Measurements from ENCODE around the gene MAGI2. TPM values are rescaled to one million over a fixed set of nuclear protein-coding genes. Genes with fewer than 3 reads are reported as not detected.

Gene MAGI2
- polyA plus RNA-seq, 3 donors from 2014 or later = not detected

DNA sequence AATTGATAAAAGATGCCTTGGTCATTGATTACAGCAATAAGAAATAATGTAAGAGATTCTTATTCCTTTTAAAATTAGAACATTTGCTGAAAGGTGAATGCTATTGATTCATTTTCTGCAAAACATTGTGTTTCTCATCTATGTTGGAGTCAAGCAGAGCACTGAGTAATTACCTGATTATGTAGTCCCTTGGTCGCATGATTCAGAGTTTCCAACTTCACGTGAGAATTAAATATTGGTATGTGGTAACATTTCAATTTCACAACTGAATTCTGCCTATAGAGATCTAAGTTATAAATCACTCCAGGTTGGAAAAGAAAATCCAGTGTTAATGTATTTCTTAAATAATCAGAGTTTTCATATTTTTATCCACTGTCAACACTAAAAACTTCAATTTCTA, 953.5 kb downstream of the MAGI2 start:
- DNase-seq = no peak
- H3K9me3 Mint-ChIP-seq = peaks cover 0 to 10% (median 4%) of the 10 kb centered on the region in 6 donors
- H3K4me3 Mint-ChIP-seq = no peak overlapping the region
- H3K4me1 Mint-ChIP-seq = no peaks in the 10 kb centered on the region
- H3K27ac Mint-ChIP-seq = no peak overlapping the region
- peaks cover 0 to 1% (median 0%) of the 10 kb centered on the region in 3 donors for H3K27me3 Mint-ChIP-seq (ENCODE audit: low read depth in 3 of 3)
- H3K36me3 Mint-ChIP-seq = no peaks in the 10 kb centered on the region

DNA sequence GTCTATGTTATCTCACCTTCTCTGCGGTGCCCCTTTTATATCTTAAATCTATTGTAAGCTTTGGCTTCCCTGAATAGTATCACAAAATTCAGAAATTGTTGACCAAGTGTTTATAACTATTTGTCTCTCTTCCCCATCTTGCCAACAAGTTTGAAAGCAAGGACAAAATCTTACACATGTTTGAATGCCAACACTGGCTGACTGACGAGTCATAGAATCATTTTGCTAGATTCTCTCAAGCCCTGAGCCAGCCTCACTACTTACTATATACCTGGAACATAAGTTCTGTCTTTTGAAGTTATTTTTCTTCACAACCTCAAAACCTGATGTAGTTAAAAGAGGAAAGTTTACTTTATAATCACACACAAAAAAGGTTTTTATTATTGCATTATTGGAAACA, 954.2 kb downstream of the MAGI2 start:
- Mint-ChIP-seq H3K4me1 (no peaks in the 10 kb centered on the region), H3K27ac (no peak overlapping the region), H3K4me3 (no peak overlapping the region), H3K27me3 (ENCODE audit: low read depth in 3 of 3) (peaks cover 0 to 3% (median 1%) of the 10 kb centered on the region in 3 donors), H3K36me3 (no peaks in the 10 kb centered on the region), H3K9me3 (peaks cover 0 to 10% (median 4%) of the 10 kb centered on the region in 6 donors)
- no peak for DNase-seq

DNA sequence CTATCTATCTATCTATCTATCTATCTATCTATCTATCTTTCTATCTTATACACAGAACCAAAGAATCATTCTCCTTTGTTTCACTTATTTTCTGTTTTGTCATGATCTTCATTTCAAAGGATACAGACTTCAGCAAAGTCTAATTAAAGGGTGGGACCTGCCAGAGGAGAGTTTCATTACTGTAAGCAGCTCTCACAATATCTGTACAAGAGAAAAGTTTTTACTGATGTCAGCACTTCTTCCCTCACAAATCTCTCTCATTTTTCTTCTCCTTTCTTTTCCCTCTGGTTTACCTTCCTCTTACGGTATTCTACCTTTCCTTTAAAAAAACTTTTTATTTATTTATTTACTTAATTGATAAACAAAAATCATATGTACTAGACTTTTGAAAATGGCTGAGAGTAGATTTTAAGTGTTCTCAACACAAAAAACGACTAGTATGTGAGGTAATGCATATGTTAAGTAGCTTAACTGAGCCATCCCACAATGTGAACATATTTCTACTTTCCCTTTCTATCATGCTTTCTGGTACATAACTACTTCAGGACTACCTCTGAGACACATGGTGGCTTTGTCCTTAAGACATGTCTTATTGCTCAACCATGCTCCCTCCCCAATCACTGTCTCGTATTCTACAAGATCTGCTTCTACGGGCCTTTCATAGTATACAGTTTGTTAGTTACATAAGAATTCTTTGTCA, 955.6 kb downstream of the MAGI2 start:
- no peaks in the 10 kb centered on the region for H3K4me1 Mint-ChIP-seq
- DNase-seq = no peak
- peaks cover 0 to 3% (median 1%) of the 10 kb centered on the region in 3 donors for H3K27me3 Mint-ChIP-seq (ENCODE audit: low read depth in 3 of 3)
- peaks cover 0 to 8% (median 2%) of the 10 kb centered on the region in 6 donors for H3K9me3 Mint-ChIP-seq
- no peaks in the 10 kb centered on the region for H3K36me3 Mint-ChIP-seq
- H3K27ac Mint-ChIP-seq = no peak overlapping the region
- no peak overlapping the region for H3K4me3 Mint-ChIP-seq

DNA sequence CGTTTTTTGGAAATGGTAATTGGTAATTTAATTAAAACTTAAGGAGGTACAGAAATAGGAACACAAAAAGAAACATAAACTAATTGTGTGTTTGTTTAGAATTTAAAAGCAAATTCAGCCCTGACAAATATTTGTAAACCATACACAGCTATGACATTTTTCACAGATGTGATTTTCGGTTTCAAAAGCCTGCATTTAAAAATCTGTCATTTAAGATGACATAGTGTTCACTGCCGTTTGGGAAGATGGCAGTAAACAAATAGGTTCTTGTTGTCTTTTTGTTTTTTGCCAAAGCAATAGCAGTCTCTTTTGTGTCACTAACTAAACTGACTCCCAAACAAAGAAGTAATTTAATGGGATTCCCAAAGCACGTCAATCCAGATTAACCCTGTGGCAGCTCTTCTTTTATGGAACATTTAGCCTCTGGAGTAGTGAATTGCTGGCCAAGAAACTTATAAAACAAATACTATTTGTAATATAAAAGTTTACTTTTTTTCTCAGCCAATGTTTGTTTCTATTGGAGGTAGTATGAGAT, 957.3 kb downstream of the MAGI2 start:
- no peak for DNase-seq
- Mint-ChIP-seq H3K4me3 (no peak overlapping the region), H3K4me1 (no peaks in the 10 kb centered on the region)

DNA sequence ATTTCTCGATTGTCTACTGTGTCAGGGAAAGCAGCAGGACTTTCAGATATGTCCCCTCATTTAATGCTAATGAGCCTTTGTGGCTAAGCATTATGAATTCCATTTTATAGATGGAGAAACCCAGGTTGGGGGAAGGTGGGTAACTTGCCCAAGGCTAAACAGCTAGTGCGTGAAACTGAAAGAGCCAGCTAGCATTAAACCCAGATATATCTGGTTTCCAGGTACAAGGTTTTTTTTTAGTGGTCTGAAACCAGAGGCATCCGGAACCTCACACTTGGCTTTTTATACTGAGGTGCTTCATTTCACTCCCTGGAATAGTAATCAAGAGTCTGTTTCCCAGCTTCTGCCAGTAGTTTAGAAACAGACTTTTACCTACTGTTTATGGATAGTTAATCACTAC, 960.1 kb downstream of the MAGI2 start:
- no peak for DNase-seq
- peaks cover 0 to 3% (median 1%) of the 10 kb centered on the region in 3 donors for H3K27me3 Mint-ChIP-seq (ENCODE audit: low read depth in 3 of 3)
- H3K4me3 Mint-ChIP-seq = no peak overlapping the region
- H3K4me1 Mint-ChIP-seq = no peaks in the 10 kb centered on the region
- no peak overlapping the region for H3K27ac Mint-ChIP-seq
- peaks cover 0 to 3% (median under 1%) of the 10 kb centered on the region in 6 donors for H3K9me3 Mint-ChIP-seq
- no peaks in the 10 kb centered on the region for H3K36me3 Mint-ChIP-seq

More for the DNA sequence above, 957.3 kb downstream of the MAGI2 start:
- Mint-ChIP-seq H3K9me3 (peaks cover 0 to 8% (median under 1%) of the 10 kb centered on the region in 6 donors), H3K27ac (no peak overlapping the region), H3K36me3 (no peaks in the 10 kb centered on the region), H3K27me3 (ENCODE audit: low read depth in 3 of 3) (peaks cover 0 to 3% (median 1%) of the 10 kb centered on the region in 3 donors)

DNA sequence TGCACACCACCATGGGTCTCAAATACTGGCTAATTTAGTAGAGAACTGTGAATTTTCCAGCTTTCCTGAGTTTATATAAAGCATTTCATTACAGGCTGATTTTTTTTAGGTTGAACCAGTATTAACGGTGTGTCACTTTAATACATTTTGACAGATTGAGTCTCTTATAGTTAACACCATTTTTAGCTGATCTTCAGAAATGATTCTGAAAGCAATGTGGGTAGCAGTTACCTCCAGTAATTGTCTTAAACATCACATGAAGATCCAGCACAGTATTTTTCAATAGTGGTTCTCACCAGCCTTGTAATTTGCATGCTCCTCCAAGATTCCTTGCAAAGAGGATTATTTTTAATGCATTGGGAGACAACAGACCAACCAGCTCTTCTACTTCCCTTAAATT, 961.3 kb downstream of the MAGI2 start:
- Mint-ChIP-seq H3K4me3 (no peak overlapping the region), H3K36me3 (no peaks in the 10 kb centered on the region), H3K27ac (no peak overlapping the region), H3K4me1 (no peaks in the 10 kb centered on the region), H3K9me3 (no peaks in the 10 kb centered on the region), H3K27me3 (ENCODE audit: low read depth in 3 of 3) (peaks cover 0 to 3% (median 0%) of the 10 kb centered on the region in 3 donors)
- DNase-seq = no peak

DNA sequence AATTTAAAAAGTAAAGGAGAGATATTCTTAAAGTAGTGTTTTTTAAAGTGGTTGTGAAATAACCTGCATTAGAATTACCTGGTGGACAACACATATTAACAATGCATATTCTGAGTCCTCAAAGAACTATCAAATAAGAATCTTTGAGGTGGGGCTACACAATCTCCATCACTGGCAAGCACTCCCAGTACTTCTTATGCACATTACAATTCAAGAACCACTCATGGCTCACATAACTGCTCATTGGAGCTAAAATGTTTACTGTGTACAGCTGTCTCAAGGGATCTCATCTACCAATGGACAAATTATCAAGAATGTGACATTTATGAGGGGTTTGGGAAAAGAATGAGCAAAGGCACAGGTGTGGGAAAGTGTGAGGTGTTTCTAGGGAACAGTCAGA, 962.9 kb downstream of the MAGI2 start:
- Mint-ChIP-seq H3K27me3 (ENCODE audit: low read depth in 3 of 3) (peaks cover 0 to 3% (median 0%) of the 10 kb centered on the region in 3 donors), H3K9me3 (peaks cover 0 to 9% (median 4%) of the 10 kb centered on the region in 6 donors), H3K4me3 (no peak overlapping the region), H3K36me3 (no peaks in the 10 kb centered on the region), H3K4me1 (no peaks in the 10 kb centered on the region), H3K27ac (no peak overlapping the region)
- DNase-seq = no peak

DNA sequence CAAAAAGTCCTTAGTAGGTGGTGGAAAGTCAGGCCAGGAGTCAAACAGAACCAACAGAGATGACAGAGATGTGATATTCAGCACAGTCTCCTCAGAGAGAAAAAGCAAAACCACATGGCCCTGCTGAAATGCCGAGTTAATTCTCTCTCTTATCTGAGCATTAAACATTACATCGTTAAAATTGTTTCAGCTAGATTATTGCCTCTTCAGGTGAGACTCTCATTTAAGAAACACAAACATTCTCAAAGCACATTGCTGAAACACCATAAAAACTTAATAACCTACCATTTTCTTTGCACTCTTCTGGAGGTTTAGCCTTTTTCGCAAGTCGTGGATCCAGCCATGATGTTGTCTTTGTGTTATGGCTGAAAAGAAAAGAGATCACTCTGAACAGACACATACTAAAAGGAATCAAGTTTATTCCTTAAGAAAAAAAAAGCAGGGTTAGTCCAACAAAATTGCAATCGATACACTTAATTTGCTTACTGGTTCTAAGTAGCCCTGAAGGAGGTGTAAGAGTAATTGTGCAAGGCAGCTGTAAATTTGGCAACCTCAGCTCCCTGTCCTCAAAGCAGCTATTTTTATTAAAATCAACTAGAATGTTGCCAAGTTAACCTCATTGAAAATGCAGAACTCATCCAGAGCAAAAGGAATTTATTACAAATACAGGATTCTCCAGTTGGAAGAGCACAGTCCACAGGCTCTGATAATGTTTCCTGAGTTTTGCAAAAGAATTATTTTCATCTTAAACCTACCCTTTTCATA, 963.8 kb downstream of the MAGI2 start:
- peaks cover 0 to under 1% (median 0%) of the 10 kb centered on the region in 3 donors for H3K27me3 Mint-ChIP-seq (ENCODE audit: low read depth in 3 of 3)
- no peaks in the 10 kb centered on the region for H3K36me3 Mint-ChIP-seq
- peaks cover 0 to 9% (median 4%) of the 10 kb centered on the region in 6 donors for H3K9me3 Mint-ChIP-seq
- no peak overlapping the region for H3K27ac Mint-ChIP-seq
- no peak for DNase-seq
- H3K4me1 Mint-ChIP-seq = no peaks in the 10 kb centered on the region
- H3K4me3 Mint-ChIP-seq = no peak overlapping the region

DNA sequence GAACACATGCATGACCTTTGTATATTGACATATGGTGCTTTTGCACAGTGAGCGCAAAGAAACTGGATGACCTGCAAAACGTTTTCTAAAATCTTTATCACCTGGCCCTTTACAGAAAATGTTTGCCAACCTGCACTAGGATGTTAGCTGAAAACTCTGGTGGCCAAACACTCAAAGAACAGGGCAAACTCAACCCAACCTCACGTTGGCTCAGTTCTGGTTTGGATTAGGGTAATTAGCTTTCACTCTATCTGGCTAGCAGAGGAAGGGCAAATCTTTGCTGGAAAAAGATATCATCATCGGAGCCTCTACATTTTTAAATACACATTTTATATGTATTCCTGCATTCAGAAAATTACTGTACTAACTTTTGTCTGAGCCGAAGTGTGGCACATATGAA, 966.0 kb downstream of the MAGI2 start:
- no peaks in the 10 kb centered on the region for H3K36me3 Mint-ChIP-seq
- DNase-seq = no peak

DNA sequence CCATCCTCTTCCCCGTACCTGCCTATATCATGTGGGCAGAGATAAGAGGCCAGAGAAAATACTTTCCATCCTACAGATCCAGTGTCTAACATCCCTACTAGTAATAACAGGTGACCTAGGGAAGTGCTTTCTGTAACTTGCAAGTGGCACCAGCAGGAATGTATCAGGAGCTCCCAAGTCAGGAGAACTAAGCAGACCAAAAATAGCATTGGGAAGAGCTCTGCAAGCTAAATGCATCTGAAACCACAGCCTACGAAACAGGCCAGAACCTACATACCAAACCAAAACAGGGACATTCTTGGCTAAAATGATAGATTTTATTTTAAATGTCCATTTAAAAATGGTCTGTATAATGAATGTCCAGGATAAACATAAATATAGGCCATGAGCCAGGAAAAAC, 974.1 kb downstream of the MAGI2 start:
- Mint-ChIP-seq H3K9me3 (peaks cover 0 to 10% (median 2%) of the 10 kb centered on the region in 6 donors), H3K36me3 (no peaks in the 10 kb centered on the region), H3K27me3 (ENCODE audit: low read depth in 3 of 3) (peaks cover 0 to 2% (median 2%) of the 10 kb centered on the region in 3 donors), H3K4me1 (no peaks in the 10 kb centered on the region), H3K27ac (no peak overlapping the region), H3K4me3 (no peak overlapping the region)
- no peak for DNase-seq

More for the DNA sequence above, 966.0 kb downstream of the MAGI2 start:
- Mint-ChIP-seq H3K27me3 (ENCODE audit: low read depth in 3 of 3) (no peaks in the 10 kb centered on the region), H3K27ac (no peak overlapping the region), H3K9me3 (peaks cover 0 to 9% (median 4%) of the 10 kb centered on the region in 6 donors), H3K4me1 (no peaks in the 10 kb centered on the region), H3K4me3 (no peak overlapping the region)

DNA sequence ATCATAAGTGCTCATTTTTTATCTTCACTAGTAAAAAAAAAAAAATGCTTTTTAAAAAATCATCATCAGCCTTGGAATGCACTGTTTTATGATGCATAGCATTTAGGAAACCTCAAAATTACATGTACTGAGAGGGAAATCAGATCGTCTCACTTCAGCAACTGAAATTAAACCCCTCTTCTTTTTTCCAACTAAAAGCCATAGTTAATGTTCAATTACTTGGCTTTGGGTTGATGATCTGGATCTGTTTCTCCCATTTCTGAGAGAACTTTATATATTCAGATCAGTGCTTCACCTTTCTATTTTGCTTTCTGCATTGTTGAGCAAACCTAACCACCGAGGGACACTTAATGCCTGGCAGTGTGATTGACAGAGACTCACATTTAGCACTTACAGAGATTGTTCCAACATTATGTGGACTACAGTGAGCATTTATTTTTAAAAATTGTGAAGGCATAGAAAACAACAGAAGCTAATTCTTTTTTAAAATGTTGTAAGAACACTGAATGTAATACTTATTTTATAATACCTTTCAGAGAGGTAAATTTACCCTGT, 976.5 kb downstream of the MAGI2 start:
- Mint-ChIP-seq H3K27ac (no peak overlapping the region), H3K36me3 (no peaks in the 10 kb centered on the region), H3K4me1 (no peaks in the 10 kb centered on the region), H3K9me3 (peaks cover 1 to 15% (median 4%) of the 10 kb centered on the region in 6 donors), H3K27me3 (ENCODE audit: low read depth in 3 of 3) (peaks cover 0 to 2% (median 2%) of the 10 kb centered on the region in 3 donors), H3K4me3 (no peak overlapping the region)
- no peak for DNase-seq

DNA sequence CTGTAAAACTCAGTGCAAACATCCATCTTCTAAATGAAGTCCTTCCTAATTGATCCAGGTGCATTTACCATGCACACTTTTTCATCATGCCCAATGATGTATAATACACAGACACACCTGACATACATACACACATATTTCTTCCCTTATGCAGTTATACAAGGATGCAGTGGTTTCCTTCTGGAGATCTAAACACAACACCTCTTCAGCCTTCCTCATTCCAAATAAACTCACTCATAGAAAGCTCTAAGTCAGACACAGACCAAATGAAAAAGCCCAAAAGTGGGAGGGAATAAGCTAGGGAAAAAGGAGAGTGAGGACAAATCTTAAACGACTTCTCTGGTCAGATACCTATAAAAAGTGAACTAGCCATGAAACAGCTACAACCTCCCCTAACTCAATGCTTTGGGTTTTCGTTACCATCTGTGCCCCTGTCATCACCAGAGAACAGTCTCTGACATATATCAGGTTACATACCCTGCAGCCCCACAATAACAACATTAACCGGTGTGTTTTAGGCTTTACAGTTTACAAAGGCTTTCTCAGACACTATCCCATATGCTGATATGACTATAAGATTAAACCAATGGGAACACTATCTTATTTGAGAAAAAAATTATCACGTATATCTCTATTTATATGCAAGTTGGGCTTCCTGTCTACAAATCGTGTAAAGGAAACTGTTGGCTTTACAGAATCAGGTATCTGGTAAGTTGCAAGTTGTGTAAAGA, 979.7 kb downstream of the MAGI2 start:
- Mint-ChIP-seq H3K4me3 (no peak overlapping the region), H3K27me3 (ENCODE audit: low read depth in 3 of 3) (peaks cover 2% of the 10 kb centered on the region in 3 donors), H3K9me3 (peaks cover 0 to 15% (median 3%) of the 10 kb centered on the region in 6 donors), H3K4me1 (no peaks in the 10 kb centered on the region), H3K27ac (no peak overlapping the region), H3K36me3 (no peaks in the 10 kb centered on the region)
- DNase-seq = no peak

DNA sequence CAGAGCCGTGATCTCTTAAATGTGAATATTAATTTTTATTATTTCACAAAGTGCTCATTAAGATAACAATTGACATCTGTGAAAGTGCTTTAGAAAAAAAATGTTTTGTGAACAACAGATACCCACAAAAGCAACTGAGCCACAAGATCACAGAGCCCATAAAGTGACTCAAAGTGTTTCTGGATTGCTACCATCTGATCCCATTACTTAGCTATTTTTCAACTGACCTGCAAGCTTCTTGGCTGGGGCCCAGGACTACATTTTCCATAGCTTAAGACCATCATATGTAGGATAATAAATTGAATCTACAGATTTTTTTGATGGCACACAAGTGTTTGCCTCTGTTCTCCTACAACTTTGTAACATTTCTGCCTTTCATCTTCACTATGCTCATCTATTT, 980.4 kb downstream of the MAGI2 start:
- no peaks in the 10 kb centered on the region for H3K4me1 Mint-ChIP-seq
- H3K27me3 Mint-ChIP-seq (ENCODE audit: low read depth in 3 of 3) = peaks cover 2% of the 10 kb centered on the region in 3 donors
- no peaks in the 10 kb centered on the region for H3K36me3 Mint-ChIP-seq
- peaks cover 0 to 10% (median 3%) of the 10 kb centered on the region in 6 donors for H3K9me3 Mint-ChIP-seq
- DNase-seq = no peak
- no peak overlapping the region for H3K4me3 Mint-ChIP-seq
- no peak overlapping the region for H3K27ac Mint-ChIP-seq

Measured in immature natural killer cell (primary cell).